Stimulated activated CD4-positive, alpha-beta T cell treated with anti-CD3 and anti-CD28 coated beads, Interleukin-1b, Interleukin-23, amount 100 ng/mL, for 24 hours (primary cell): ENCODE measurements around the gene ZNF555.
"Not testable (repeated sequence)": the region's sequence is repeated elsewhere in the genome, so short reads cannot be mapped to it uniquely, and the experiment has no call there.

Source experiments
- DNase-seq, 4 experiments: peaks; one replicate each; pipeline ENCODE4 v3.0.0-alpha.2; 2020; ENCODE audit warnings: low read depth in 4 of 4, low spot score in 1 of 4

The ZNF555 gene

DNA sequence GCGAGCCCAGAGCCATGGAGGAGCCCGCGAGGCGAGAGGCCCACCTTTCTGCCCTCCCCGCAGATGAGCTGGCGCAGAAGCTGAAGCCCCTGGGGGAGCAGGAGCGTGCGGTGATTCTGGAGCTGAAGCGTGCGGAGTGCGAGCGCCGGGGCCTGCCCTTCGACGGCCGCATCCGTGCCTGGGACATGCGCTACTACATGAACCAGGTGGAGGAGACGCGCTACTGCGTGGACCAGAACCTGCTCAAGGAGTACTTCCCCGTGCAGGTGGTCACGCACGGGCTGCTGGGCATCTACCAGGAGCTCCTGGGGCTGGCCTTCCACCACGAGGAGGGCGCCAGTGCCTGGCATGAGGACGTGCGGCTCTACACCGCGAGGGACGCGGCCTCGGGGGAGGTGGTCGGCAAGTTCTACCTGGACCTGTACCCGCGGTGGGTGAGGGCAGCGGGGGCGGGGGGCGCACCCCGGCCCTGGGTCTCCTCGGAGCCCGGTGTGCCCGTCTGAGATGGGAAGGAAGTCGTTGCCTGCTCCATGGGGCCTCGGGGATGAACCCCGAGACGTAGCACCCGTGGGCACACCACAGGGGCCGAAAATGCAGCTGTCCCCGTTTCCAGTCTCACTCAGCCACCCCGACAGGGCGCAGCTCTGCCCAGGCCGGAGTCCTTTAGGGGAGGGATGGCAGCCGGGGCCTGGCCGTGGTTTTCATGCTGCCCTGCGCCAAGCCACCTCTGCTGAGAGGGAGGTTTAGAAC is 33.7 kb upstream of the ZNF555 start:
- no peak for DNase-seq

- no peak for DNase-seq
Measured at GRCh38 chr19:2808129-2808941, 32.9 kb upstream of the ZNF555 start.

GRCh38 chr19:2809387-2810140 is 31.7 kb upstream of the ZNF555 start:
- DNase-seq = no peak

- no peak for DNase-seq
Measured at GRCh38 chr19:2810141-2811091, 30.9 kb upstream of the ZNF555 start.

GRCh38 chr19:2811221-2811722 is 30.0 kb upstream of the ZNF555 start:
- DNase-seq = no peak

DNA sequence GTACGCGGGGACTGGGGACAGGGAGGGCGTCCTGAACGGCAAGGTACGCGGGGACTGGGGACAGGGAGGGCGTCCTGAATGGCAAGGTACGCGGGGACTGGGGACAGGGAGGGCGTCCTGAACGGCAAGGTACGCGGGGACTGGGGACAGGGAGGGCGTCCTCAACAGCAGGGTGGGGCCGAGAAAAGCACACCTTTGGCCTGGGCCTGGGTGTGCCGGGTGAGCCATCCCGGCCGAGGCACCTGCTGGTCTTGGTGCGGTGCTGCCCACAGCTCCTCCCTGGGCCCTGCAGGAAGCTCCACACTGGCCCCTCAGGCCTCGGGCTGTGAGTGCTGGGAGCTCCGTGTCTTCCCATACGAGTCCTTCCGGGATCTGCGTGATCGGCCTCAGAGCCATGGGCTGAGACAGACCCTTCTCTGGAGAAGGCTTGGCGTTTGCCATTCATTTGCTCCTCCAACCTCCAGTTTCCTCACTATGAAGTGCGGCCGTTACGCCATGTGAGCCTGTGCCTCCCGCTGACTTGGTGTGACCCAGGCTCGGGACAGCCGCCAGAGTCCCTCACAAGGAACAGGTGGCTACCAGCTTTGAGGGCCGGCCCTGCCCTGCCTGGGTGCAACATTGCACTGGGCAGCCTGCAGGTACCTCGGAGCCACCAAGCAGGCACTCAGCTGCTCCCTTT is 29.4 kb upstream of the ZNF555 start:
- DNase-seq = no peak

DNA sequence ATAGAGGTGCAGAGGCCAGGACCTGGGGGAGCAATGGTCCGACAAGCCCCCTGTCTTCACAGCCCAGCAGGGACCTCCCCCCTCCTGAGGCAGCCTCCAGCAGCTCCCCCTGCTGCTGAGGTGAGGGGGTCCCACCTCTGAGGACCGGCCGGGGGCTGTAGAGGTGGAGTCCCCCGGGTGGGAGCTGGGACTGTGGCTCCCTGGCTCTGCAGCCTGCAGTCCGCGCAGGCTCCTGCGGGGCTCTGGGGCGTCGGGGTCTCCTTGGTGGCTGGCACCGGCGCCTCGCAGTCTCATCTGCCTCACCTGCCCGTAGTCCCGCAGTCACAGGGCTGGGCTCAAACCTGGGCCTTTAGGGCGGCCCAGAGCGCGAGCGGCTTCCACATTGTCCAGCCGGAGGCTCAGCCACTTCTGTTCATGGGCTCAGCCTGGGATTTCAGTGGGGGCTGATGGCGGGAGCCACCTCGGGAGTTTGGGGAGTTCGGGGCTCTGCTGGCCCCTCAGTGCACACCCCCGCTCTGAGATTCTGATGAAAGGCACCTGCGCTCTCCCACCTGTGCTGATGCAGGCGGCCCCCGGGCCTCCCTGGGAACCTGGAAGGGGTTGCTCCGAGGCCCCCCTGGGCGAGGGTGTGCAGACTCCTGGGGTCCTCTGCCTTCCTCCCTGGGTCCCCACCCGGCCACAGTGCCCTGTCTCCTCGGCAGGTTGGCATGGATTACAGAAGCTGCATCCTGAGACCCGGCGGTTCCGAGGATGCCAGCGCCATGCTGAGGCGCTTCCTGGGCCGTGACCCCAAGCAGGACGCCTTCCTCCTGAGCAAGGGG is 28.7 kb upstream of the ZNF555 start:
- no peak for DNase-seq

DNA sequence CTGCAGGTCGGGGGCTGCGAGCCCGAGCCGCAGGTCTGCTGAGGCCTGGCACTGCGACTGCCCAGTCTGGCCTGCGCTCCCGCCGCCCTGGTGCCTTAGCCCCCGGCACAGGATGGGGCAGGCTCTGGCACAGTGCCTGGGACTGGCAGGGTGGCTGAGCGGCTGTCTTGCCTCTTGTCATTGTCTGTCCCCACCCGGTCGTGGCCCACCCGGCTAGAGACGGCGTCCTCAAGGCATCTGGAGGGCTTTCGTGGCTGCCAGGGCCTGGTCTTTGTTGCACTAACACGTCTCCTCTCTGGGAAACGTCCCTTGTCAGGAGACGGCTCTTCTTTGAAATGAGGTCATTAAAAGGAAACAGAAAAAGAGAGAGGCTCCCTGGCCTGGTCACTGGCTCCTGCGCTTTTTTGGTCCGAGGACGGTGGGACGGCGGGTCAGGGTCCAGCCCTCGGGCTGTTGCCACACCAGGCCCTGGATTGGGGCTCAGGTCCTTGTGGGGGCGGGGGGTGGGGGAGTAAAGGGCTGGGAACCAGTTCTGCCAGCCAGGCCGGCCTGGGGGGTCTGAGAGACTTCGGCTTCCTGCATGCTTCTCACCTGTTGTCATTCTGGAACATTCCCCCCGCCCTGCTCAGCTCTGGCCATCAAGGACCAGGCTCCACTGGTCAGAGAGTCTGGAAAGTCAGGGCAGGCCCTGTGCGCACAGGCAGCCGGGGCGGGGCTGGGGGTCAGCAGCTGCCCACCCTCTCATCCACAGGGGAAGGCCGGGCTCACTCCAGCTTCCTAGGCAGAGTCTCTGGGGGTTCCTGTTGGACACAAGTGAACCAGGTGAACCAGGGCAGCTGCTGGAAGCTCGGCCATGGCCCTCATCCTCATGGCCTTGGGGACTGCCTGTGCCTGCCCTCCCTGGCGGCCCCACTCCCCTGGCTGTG is 27.8 kb upstream of the ZNF555 start:
- no peak for DNase-seq

DNA sequence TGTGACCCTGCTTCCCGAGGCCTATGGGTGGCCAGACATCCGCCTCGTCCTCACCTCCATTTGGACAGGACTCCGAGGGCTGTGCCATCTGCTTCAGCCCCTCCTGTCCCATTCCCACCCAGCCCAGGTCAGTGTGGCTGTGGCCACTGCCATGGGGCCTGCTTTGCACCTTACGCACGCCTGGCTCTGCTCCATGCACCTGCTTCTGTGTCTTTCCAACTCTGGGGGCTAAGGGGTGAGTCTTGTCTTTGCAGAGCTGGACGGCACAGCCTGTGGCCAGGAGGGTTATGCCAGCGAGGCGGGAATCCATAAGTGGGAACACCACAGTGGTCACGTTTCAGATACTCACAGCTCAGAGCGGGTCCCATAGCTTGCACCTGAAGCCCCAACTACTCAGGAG is 26.8 kb upstream of the ZNF555 start:
- no peak for DNase-seq

DNA sequence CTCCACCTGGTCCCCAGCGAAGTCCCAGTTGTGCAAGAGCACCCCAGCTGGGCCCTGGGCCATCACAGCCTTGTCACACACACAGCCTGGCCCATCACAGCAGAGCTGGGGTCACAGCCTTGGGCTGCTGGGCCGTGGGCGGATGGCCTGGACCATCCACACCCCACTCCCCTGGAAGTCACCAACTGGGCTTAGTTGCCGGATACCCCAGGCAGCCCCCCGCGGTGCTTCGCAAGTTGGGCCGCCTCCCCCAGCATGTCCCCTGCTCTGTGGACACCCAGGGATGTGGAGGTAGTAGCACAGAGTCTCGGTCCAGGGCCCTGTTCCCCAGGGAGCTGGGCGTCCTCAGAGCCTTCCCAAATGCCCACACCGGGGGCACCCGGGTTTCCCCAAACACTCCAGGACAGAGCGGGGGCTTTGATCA is 26.1 kb upstream of the ZNF555 start:
- no peak for DNase-seq

DNA sequence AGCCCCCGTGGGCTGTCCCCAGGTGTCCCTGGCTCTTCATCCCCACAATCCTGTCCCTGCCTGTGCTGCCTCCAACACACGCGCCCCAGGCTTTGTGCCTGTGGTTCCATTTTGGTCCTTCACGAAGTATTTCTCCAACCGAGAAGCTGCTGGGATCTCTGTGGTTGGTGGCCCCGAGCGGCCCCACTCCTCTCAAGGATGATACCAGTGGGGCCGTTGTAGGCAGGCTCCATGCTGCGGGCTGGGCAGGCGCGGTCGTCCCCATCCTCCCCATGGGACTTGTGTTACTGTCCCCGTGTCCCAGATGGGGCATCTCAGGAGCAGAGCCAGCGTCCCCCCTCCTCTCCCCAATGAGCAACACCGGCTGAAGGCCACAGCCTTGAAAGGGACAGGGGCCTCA is 25.4 kb upstream of the ZNF555 start:
- no peak for DNase-seq

DNA sequence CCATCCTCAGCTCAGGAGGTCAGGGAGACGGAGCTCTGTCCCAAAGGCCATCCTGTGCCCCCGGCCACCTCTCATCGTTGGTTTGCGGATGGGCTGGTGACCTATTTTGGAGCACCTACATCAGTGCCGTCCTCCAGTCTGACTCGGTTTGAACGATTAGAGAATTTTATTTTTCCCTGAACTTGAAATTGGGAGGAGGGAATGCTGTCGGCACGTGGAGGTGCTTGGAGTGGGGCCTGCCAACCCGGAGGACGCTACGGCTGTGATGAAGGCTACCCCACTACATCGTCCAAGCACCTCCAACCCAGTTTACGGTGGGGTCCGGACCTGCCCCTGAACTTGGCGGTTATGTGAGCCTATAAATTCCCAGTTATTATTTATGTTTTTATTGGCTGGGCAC is 24.6 kb upstream of the ZNF555 start:
- no peak for DNase-seq

- not testable (repeated sequence) for DNase-seq
Measured at GRCh38 chr19:2817237-2817829, 23.9 kb upstream of the ZNF555 start.

DNA sequence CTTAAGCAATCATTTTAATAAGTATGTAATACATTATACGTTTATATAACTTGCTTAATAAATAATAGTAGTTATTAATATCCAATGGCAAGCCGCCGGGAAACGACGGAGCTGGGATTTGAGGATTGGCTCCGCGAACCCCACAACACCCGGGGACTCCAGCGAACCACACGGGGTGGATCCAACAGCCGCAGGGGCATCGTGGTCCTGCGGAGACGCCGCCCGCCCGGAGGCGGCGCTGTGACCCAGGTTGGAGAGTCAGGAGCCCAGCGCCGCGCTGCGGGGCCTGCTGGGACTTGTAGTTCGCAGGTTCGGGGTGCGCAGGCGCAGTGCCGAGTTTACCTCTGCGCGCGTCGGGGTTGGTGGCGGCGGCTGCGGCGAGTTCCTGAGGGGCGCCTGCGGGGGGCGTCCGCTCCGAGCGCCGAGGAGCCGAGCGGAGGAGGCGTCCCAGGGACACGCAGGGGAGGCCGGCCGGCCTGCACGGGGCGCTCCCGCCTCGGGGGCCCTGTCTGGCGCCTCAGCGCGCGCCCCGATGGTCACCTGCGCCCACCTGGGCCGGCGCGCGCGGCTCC is 21.6 kb upstream of the ZNF555 start, which contains the start of gene ZNF554:
ZNF554 (plus strand) TSS at position 329 of the 572 bp plus-strand sequence; CDS start at position 533, 204 bp downstream.
- peak; percentile 95 to 98 (median 98) for DNase-seq

DNA sequence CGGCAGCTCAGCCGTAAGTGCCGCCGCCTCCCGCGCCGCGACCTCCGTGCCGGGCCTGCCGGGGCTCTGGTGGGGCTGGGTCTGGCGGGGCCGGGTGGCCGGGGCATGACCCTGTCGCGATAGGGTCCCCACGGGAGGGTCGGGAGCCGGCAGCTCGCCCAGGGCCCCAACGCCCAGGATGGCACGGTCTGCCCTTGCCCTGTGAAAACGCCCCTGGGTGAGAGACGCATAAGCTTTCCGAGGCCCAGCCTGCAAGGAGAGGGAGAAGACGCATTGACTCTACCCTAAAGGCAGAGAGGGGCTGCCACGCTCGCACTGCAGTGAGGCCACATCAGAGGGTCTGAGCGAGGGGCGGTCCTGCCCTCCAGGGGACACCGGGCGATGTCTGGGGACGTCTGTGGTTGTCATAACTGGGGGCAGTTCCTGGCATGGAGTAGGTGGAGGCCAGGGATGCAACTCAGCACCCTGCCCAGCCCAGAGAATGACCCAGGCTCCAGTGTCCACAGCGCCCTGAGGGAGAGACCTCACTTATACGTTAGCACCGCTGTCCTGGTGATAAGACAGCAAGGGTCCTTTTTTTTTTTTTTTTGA is 21.1 kb upstream of the ZNF555 start:
- no peak for DNase-seq

- DNase-seq = no peak
Measured at GRCh38 chr19:2822846-2823245, 18.4 kb upstream of the ZNF555 start.

DNA sequence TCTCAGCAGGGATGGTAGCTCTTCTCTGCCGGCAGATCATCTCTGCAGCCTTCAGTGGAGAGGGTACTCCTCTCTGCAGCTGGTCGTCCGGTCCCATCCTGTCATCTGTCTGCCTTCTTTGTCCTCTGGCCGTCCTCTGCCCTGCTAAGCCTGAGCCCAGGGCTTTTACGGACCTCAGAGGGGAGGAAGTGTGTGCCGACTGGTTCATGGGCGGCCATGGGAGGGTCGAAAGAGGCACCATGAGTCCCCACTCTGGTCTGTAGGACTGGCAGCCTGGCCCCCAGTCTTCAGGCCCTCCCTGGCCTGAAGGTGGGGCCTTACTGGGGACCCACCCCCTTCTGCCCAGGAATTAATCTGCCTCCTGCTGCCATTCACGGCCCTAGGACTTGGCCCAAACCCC is 17.6 kb upstream of the ZNF555 start:
- DNase-seq = no peak
